OCI-M2 (cell line): ENCODE data around the gene MXD4.

Experiments used
- DNase-seq: peaks from one replicate; lab custom pipeline; 2025; ENCODE audit not compliant: unreplicated experiment; lab: John Stamatoyannopoulos, UW

MXD4 gene

GRCh38 chr4:2251795-2252529 is 9.9 kb downstream of the MXD4 start:
- DNase-seq, result no peak

GRCh38 chr4:2251073-2251794 is 10.7 kb downstream of the MXD4 start:
- no peak for DNase-seq

- no peak for DNase-seq
Observed at GRCh38 chr4:2250357-2251072, 11.4 kb downstream of the MXD4 start.

- no peak for DNase-seq
Observed at GRCh38 chr4:2249526-2250356, 12.2 kb downstream of the MXD4 start.

- DNase-seq, result no peak
Observed at GRCh38 chr4:2248821-2249261, 13.1 kb downstream of the MXD4 start.

- no peak for DNase-seq
Observed at GRCh38 chr4:2248044-2248780, 13.7 kb downstream of the MXD4 start.

- no peak for DNase-seq
Observed at GRCh38 chr4:2247128-2248043, 14.5 kb downstream of the MXD4 start.

- DNase-seq, result no peak
Observed at GRCh38 chr4:2246384-2247127, 15.4 kb downstream of the MXD4 start.

- no peak for DNase-seq
Observed at GRCh38 chr4:2245787-2246275, 16.1 kb downstream of the MXD4 start.

- no peak for DNase-seq
Observed at GRCh38 chr4:2245057-2245786, 16.7 kb downstream of the MXD4 start.

GRCh38 chr4:2243681-2244380 is 18.1 kb downstream of the MXD4 start:
- DNase-seq, result no peak

- DNase-seq, result peak; percentile 38
Observed at GRCh38 chr4:2241410-2242353, 20.2 kb downstream of the MXD4 start, which contains the start of the genes HAUS3 and POLN. Gene HAUS3, minus strand, starts transcription at chr4:2242121. Its CDS starts 1,175 bp downstream, at chr4:2240946. Gene POLN, minus strand, starts transcription at chr4:2242121. Its CDS starts 12,890 bp downstream, at chr4:2229231.

GRCh38 chr4:2241003-2241402 is 20.9 kb downstream of the MXD4 start:
- no peak for DNase-seq

GRCh38 chr4:2236944-2237666 is 24.8 kb downstream of the MXD4 start:
- no peak for DNase-seq

GRCh38 chr4:2231082-2231481 is 30.8 kb downstream of the MXD4 start:
- DNase-seq, result no peak
